D721Med (cell line): Measurements from ENCODE around the gene CA7.

ENCODE experiments used
- DNase-seq: peaks from one replicate; pipeline ENCODE4 v3.0.0; 2011; ENCODE audit warnings: low spot score; ENCODE audit not compliant: insufficient read length
- FAIRE-seq: peaks from 2 replicates; lab custom pipeline; 2011; peaks lifted over from hg19 to GRCh38; lab: Jason Lieb, UNC
- TF ChIP-seq, protein P1 (sequence below): IDR thresholded peaks from 2 replicates; pipeline ENCODE4 v1.5.1; 2012; ENCODE audit warnings: mild to moderate bottlenecking, control low read depth; ENCODE audit not compliant: insufficient read depth; ENCODE audit errors: missing control alignments

CA7 gene

DNA sequence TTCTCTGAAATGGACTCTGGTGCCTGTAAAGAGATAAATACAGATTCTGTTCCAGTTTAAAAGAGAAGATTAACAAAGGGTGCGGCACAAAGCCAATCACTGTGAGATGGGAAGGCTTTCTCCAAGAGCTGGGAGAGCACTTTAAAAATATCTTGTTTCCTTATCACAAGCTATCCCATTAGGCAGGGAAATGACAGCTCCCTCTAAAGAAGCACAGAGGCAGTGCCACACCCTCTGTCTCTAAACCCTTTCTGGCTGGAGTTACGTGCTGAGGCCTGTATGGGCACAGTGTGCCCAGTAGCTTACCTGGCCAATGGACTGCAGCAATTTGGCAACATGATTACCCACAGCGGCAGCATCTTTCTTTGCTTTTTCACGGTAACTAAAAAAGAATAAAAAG, 33.8 kb upstream of the CA7 start:
- TF ChIP-seq, protein P1, sequence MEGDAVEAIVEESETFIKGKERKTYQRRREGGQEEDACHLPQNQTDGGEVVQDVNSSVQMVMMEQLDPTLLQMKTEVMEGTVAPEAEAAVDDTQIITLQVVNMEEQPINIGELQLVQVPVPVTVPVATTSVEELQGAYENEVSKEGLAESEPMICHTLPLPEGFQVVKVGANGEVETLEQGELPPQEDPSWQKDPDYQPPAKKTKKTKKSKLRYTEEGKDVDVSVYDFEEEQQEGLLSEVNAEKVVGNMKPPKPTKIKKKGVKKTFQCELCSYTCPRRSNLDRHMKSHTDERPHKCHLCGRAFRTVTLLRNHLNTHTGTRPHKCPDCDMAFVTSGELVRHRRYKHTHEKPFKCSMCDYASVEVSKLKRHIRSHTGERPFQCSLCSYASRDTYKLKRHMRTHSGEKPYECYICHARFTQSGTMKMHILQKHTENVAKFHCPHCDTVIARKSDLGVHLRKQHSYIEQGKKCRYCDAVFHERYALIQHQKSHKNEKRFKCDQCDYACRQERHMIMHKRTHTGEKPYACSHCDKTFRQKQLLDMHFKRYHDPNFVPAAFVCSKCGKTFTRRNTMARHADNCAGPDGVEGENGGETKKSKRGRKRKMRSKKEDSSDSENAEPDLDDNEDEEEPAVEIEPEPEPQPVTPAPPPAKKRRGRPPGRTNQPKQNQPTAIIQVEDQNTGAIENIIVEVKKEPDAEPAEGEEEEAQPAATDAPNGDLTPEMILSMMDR, result no peak
- DNase-seq (no peak), FAIRE-seq (no peak)

DNA sequence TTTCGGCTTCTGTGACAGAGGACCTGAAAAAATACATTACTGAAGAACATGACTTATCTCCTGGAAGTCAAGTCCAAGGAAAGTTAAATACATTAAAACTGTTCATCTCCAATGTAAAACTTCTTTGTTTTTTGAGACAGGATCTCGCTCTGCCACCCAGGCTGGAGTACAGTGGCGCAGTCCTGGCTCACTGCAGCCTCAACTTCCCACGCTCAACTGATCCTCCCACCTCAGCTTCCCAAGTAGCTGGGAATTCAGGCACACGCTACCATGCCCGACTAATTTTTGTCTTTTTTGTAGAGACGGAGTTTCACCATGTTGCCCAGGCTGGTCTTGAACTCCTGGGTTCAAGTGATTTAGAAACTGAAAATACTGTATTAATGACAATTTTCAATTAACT, 33.2 kb upstream of the CA7 start:
- TF ChIP-seq, protein P1, result no peak
- no peak for FAIRE-seq

DNA sequence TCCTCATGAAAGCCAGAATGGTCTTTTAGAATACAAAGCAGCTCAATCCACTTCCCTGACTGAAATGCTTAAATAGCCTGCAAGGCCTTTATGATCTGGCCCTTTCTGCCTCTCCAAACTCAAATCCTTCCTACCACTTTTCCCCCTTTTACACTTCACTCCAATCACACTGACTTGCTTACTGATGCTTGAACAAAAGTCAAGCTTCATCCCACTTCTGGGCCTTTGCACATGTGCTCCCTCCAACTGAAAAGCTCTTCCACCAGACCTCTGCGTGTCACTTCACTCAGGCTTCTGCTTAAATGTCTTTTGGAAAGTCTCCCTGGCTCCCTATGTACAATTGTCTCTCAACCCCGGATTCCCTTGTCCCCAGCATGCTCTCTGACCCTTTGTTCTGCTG, 29.5 kb upstream of the CA7 start:
- FAIRE-seq, result no peak
- DNase-seq, result no peak
- TF ChIP-seq, protein P1, result no peak

More for the DNA sequence above, 33.2 kb upstream of the CA7 start:
- no peak for DNase-seq

DNA sequence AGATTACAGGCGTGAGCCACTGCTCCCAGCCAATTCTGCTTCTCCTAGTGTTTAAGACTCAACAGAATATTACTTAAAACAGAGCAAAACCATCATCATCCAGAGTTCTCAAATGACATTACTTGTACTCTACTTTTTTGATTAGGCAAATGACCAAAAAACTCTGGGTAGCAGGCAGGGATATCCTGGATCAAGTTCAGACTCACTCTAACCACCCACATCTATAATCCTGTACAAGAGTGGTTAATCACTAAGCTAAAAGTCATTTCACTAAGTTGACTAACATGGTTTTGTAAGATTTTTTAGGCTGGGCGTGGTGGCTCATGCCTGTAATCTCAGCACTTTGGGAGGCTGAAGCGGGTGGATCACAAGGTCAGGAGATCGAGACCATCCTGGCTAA, 20.2 kb upstream of the CA7 start:
- TF ChIP-seq, protein P1, result no peak
- no peak for DNase-seq
- FAIRE-seq, result no peak

DNA sequence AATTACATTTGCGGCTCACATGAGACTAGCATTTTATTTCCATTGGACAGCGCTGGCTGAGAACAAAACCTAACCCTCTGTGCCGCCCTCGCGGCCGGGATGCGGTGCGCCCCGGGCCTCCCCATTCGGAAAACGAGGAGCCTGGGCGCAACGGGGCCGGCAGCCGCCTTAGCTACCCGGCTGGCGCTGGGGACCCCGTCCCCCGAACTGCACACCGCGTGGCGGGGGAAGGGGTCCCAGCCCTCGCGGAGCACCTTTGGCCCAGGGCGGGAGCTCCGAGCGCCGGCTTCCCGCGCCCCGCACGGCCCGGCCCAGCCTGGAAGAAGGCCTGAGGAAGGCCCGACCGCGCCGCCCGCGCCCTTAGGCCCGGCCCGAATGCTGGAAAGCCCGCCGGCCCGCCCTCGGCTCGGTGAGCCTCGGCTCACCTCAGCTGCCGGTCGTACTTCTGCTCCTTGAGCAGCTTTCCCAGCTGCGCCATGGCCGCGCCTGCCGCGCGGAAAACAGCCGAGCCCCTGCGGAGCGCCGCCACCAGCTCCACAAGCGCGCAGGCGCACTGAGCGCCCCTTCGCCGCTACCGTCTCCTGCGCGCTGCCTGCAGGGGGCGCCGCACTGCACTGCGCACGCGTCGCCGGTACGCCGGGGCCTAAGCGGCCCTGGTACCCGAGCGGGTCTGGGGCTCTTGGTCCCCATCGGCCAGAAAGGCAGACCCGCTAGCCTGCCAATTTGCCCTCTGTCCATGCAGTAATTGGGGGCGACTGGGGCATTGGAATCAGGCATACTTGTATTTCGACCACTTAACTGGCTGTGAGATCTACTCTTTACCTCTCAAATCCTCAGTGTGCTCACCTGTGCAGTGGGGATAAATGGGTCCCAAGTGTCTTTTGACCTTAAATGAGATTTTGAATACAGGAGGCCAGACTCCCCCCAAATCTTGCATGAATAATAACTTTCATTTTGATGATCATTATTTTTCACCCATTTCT, 13.5 kb upstream of the CA7 start, which contains the start of gene NAE1:
NAE1 (minus strand) TSS at position 555 of the 983 bp plus-strand sequence; CDS start at position 478, 77 bp downstream.
- DNase-seq (no peak), FAIRE-seq (no peak)
- TF ChIP-seq, protein P1, result peak; percentile 96

DNA sequence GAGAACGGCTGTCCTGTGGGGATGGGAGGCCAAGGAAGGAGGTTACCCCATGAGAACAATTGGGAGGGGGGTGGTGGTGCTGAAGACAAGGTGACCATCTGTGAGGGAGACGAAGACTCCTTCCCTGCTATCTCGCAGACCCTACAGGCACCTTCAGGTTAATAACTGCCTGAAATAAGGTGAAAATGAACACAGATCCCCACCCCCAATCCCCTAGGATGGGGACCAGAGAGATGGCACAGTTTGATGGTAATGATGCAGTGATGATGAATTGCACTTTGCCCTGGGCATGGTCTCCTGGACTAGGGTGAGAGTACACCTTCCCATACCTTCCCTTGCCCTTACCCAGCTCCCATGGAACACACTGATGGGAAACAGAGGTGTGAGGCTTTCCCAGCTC, 12.0 kb upstream of the CA7 start:
- DNase-seq (no peak), FAIRE-seq (no peak)
- TF ChIP-seq, protein P1, result no peak
